H1 (cell line): ENCODE results near the gene GIGYF2. TPM values are rescaled to one million over a fixed set of nuclear protein-coding genes. Genes with fewer than 3 reads are reported as not detected.

Experiments
- CTCF ChIA-PET: fragments of 300-600 bp; sonication (Branson Sonifier 250); formaldehyde crosslinking; loops from one replicate; lab custom pipeline; 2021; ENCODE audit not compliant: partially characterized antibody; lab: Charles Lee
- POLR2A ChIA-PET: fragments of 300-600 bp; sonication (Branson Sonifier 250); formaldehyde crosslinking; loops from one replicate; lab custom pipeline; 2021; ENCODE audit warnings: inconsistent platforms; ENCODE audit not compliant: partially characterized antibody; lab: Charles Lee
- DNase-seq, 2 experiments: peaks; one replicate each; pipeline versions ENCODE4 v3.0.0 to v3.0.0-alpha.2; 2010 to 2022; ENCODE audit warnings: low spot score in 2 of 2, low read depth in 1 of 2, mixed read lengths in 1 of 2
- FAIRE-seq: peaks from 2 replicates; lab custom pipeline; 2011; peaks lifted over from hg19 to GRCh38; lab: Jason Lieb, UNC
- H2AFZ ChIP-seq: 2 replicates; pipeline ENCODE4 v1.8.1; 2012; ENCODE audit warnings: low read length, inconsistent platforms
- H2AK5ac ChIP-seq: 2 replicates; pipeline ENCODE4 v1.6.1; 2013; ENCODE audit warnings: low read depth, low read length
- H2BK120ac ChIP-seq: replicated peaks from 2 replicates; pipeline ENCODE3; 2013; ENCODE audit warnings: low read depth, low read length, inconsistent platforms
- H2BK12ac ChIP-seq: 2 replicates; pipeline ENCODE4 v1.6.1; 2013; ENCODE audit warnings: low read depth, low read length
- H2BK15ac ChIP-seq: 2 replicates; pipeline ENCODE4 v1.6.1; 2013; ENCODE audit warnings: low read length
- H2BK20ac ChIP-seq: 2 replicates; pipeline ENCODE4 v1.6.1; 2013; ENCODE audit warnings: low read length
- H2BK5ac ChIP-seq: 2 replicates; pipeline ENCODE4 v1.6.1; 2013; ENCODE audit warnings: low read depth, low read length
- H3K14ac ChIP-seq: 2 replicates; pipeline ENCODE4 v1.6.1; 2013; ENCODE audit warnings: inconsistent platforms; ENCODE audit not compliant: insufficient read length
- H3K18ac ChIP-seq: 2 replicates; pipeline ENCODE4 v1.6.1; 2013; ENCODE audit warnings: low read length; ENCODE audit errors: extremely low read depth
- H3K23ac ChIP-seq: 2 replicates; pipeline ENCODE4 v1.6.1; 2013; ENCODE audit warnings: inconsistent platforms; ENCODE audit not compliant: insufficient read length
- H3K23me2 ChIP-seq: 2 replicates; pipeline ENCODE4 v1.6.1; 2013; ENCODE audit warnings: low read depth, low read length
- H3K27ac ChIP-seq: 2 replicates; pipeline ENCODE4 v1.6.1; 2011; ENCODE audit warnings: low read depth, low read length, inconsistent platforms
- H3K27me3 ChIP-seq, 4 experiments: replicated peaks in 1 of 4; 1 replicate in 1 of 4; 2 replicates in 3 of 4; pipeline versions ENCODE4 v1.6.1 to v1.8.1; 2011 to 2013; ENCODE audit warnings: low read length in 3 of 4, mild to moderate bottlenecking in 3 of 4, inconsistent platforms in 2 of 4, mixed read lengths in 2 of 4, moderate library complexity in 1 of 4; ENCODE audit not compliant: control insufficient read depth in 3 of 4, insufficient read depth in 3 of 4; ENCODE audit errors: extremely low read depth in 1 of 4
- H3K36me3 ChIP-seq, 4 experiments: 2 replicates each; pipeline versions ENCODE4 v1.6.1 to v1.8.1; 2011 to 2013; ENCODE audit warnings: mild to moderate bottlenecking in 4 of 4, low read length in 3 of 4, moderate library complexity in 2 of 4, control low read depth in 1 of 4, inconsistent platforms in 1 of 4; ENCODE audit not compliant: insufficient read depth in 4 of 4, control insufficient read depth in 2 of 4
- H3K4ac ChIP-seq: replicated peaks from 2 replicates; pipeline ENCODE3; 2013; ENCODE audit warnings: low read length, low read depth, mixed read lengths, inconsistent platforms; ENCODE audit not compliant: insufficient read length
- H3K4me1 ChIP-seq, 4 experiments: replicated peaks in 1 of 4; 1 replicate in 1 of 4; 2 replicates in 3 of 4; pipeline versions ENCODE4 v1.6.1 to v1.8.1; 2011 to 2013; ENCODE audit warnings: low read length in 3 of 4, inconsistent platforms in 2 of 4, mixed read lengths in 1 of 4; ENCODE audit not compliant: insufficient read depth in 4 of 4, control insufficient read depth in 3 of 4
- H3K4me2 ChIP-seq, 2 experiments: 2 replicates each; pipeline versions ENCODE4 v1.6.1 to v1.8.1; 2011 to 2013; ENCODE audit warnings: low read depth in 2 of 2, low read length in 2 of 2, control low read depth in 1 of 2, inconsistent platforms in 1 of 2, mild to moderate bottlenecking in 1 of 2; ENCODE audit not compliant: insufficient read depth in 1 of 2
- H3K4me3 ChIP-seq, 4 experiments: fragments of 200-600, 300-600 bp in 1 of 4; sonication (generic), shearing (Covaris generic), sonication (Bioruptor Twin) in 1 of 4; 2 replicates each; pipeline versions ENCODE4 v1.5.1 to v1.8.1; 2011 to 2016; ENCODE audit warnings: low read length in 4 of 4, low read depth in 3 of 4, control low read depth in 2 of 4, inconsistent platforms in 2 of 4, mild to moderate bottlenecking in 2 of 4, mixed read lengths in 1 of 4, moderate library complexity in 1 of 4; ENCODE audit not compliant: insufficient read depth in 2 of 4; ENCODE audit errors: extremely low read depth in 1 of 4
- H3K56ac ChIP-seq: replicated peaks from 2 replicates; pipeline ENCODE3; 2013; ENCODE audit warnings: low read depth, mild to moderate bottlenecking, mixed read lengths, low read length, inconsistent platforms; ENCODE audit not compliant: insufficient read length
- H3K79me1 ChIP-seq: 2 replicates; pipeline ENCODE4 v1.6.1; 2013; ENCODE audit warnings: low read depth, low read length, control low read depth
- H3K79me2 ChIP-seq, 2 experiments: 2 replicates each; pipeline versions ENCODE4 v1.6.1 to v1.8.1; 2012 to 2013; ENCODE audit warnings: low read length in 2 of 2, mild to moderate bottlenecking in 2 of 2, inconsistent platforms in 1 of 2; ENCODE audit not compliant: insufficient read depth in 2 of 2, control insufficient read depth in 1 of 2
- H3K9ac ChIP-seq, 4 experiments: replicated peaks in 1 of 4; 1 replicate in 1 of 4; 2 replicates in 3 of 4; pipeline versions ENCODE4 v1.6.1 to v1.8.1; 2011 to 2013; ENCODE audit warnings: low read depth in 3 of 4, low read length in 3 of 4, control low read depth in 2 of 4, mild to moderate bottlenecking in 2 of 4, moderate library complexity in 2 of 4, inconsistent platforms in 1 of 4; ENCODE audit errors: extremely low read depth in 1 of 4
- H3K9me3 ChIP-seq, 2 experiments: 2 replicates each; pipeline versions ENCODE4 v1.6.1 to v1.8.1; 2012 to 2013; ENCODE audit warnings: mild to moderate bottlenecking in 2 of 2, moderate library complexity in 2 of 2, control low read depth in 1 of 2, inconsistent platforms in 1 of 2, low read depth in 1 of 2, low read length in 1 of 2, mixed read lengths in 1 of 2; ENCODE audit not compliant: insufficient read depth in 2 of 2
- H4K20me1 ChIP-seq, 2 experiments: replicated peaks in 1 of 2; 2 replicates each; pipeline versions ENCODE3 to v1.8.1; 2011 to 2013; ENCODE audit warnings: inconsistent platforms in 2 of 2, low read length in 2 of 2, mild to moderate bottlenecking in 1 of 2; ENCODE audit not compliant: insufficient read depth in 2 of 2, control insufficient read depth in 1 of 2
- H4K5ac ChIP-seq: 2 replicates; pipeline ENCODE4 v1.6.1; 2013; ENCODE audit warnings: low read length, low read depth, mixed read lengths, inconsistent platforms; ENCODE audit not compliant: insufficient read length
- H4K8ac ChIP-seq: 2 replicates; pipeline ENCODE4 v1.8.0; 2013; ENCODE audit warnings: mild to moderate bottlenecking, moderate library complexity, low read length, inconsistent platforms; ENCODE audit not compliant: insufficient read depth; ENCODE audit errors: extremely low read depth
- H4K91ac ChIP-seq: replicated peaks from 2 replicates; pipeline ENCODE3; 2013; ENCODE audit warnings: low read length, mixed read lengths, inconsistent platforms; ENCODE audit not compliant: insufficient read length
- E2F6 ChIP-seq: IDR thresholded peaks from 2 replicates; pipeline ENCODE4 v1.6.1; 2012; ENCODE audit warnings: inconsistent platforms
- EGR1 ChIP-seq: IDR thresholded peaks from 2 replicates; pipeline ENCODE4 v1.6.1; 2011; ENCODE audit warnings: low read depth, low read length, borderline replicate concordance
- EP300 ChIP-seq, 2 experiments: IDR thresholded peaks; 1 replicate in 1 of 2; 2 replicates in 1 of 2; pipeline ENCODE4 v1.6.1; 2011 to 2012; ENCODE audit warnings: low read depth in 2 of 2, low read length in 2 of 2, mild to moderate bottlenecking in 2 of 2, borderline replicate concordance in 1 of 2, inconsistent platforms in 1 of 2, moderate library complexity in 1 of 2
- JUN ChIP-seq: IDR thresholded peaks from 2 replicates; pipeline ENCODE4 v1.6.1; 2011; ENCODE audit warnings: low read depth, mild to moderate bottlenecking, improper control_type of control experiment, low read length
- KDM4A ChIP-seq: IDR thresholded peaks from one replicate; pipeline ENCODE4 v1.7.1; 2012; ENCODE audit warnings: low read depth, mild to moderate bottlenecking, moderate library complexity, low read length, inconsistent platforms; ENCODE audit not compliant: severe bottlenecking
- NANOG ChIP-seq: IDR thresholded peaks from 2 replicates; pipeline ENCODE4 v1.6.1; 2011; ENCODE audit warnings: low read length, low read depth, mild to moderate bottlenecking, inconsistent platforms; ENCODE audit not compliant: insufficient read depth, poor library complexity, severe bottlenecking
- POU5F1 ChIP-seq: IDR thresholded peaks from 2 replicates; pipeline ENCODE4 v1.6.1; 2011; ENCODE audit warnings: low read depth, mild to moderate bottlenecking, low read length, moderate library complexity
- RBBP5 ChIP-seq: IDR thresholded peaks from 2 replicates; pipeline ENCODE4 v1.7.1; 2012; ENCODE audit warnings: low read depth, mild to moderate bottlenecking, inconsistent platforms, low read length, moderate library complexity, borderline replicate concordance
- SAP30 ChIP-seq: fragments of 300-600 bp; sonication (generic); IDR thresholded peaks from 2 replicates; pipeline ENCODE4 v1.7.1; 2012; ENCODE audit warnings: low read length, moderate library complexity, mild to moderate bottlenecking, inconsistent platforms; ENCODE audit not compliant: insufficient read depth, insufficient replicate concordance
- SP4 ChIP-seq: IDR thresholded peaks from 2 replicates; pipeline ENCODE4 v1.6.1; 2012; ENCODE audit warnings: low read length, inconsistent platforms
- SRF ChIP-seq: IDR thresholded peaks from 2 replicates; pipeline ENCODE4 v1.6.1; 2011; ENCODE audit warnings: mild to moderate bottlenecking, low read depth, low read length, moderate library complexity
- TEAD4 ChIP-seq: IDR thresholded peaks from 2 replicates; pipeline ENCODE4 v1.6.1; 2012; ENCODE audit warnings: low read depth, low read length, inconsistent platforms, mixed read lengths
- YY1 ChIP-seq: IDR thresholded peaks from 2 replicates; pipeline ENCODE4 v1.6.1; 2011; ENCODE audit warnings: low read depth, mild to moderate bottlenecking, low read length
- WGBS, 2 experiments: shearing (Covaris generic) in 1 of 2; methylation state at CpG; one replicate each; pipeline versions ENCODE4 v1.1.6 to v1.1.7; 2013 to 2015; ENCODE audit warnings: low lambda C conversion rate in 2 of 2, mixed read lengths in 2 of 2, inconsistent platforms in 1 of 2, low coverage in 1 of 2, missing lambda C conversion rate in 1 of 2; ENCODE audit not compliant: insufficient replicate concordance in 2 of 2, insufficient coverage in 1 of 2, insufficient read length in 1 of 2; ENCODE audit errors: extremely low coverage in 1 of 2, missing lambda C conversion rate in 1 of 2; 5-methylcytosine and 5-hydroxymethylcytosine counted together
- polyA plus RNA-seq, 7 experiments: library from polyadenylated mRNA; depleted of rRNA in 3 of 7; stranded (reverse) in 5 of 7; unstranded in 2 of 7; fragments of >200 nt in 5 of 7; fragments of 200-250 nt in 2 of 7; gene quantifications; 1 replicate in 5 of 7; 2 replicates in 1 of 7; 4 replicates in 1 of 7; pipeline versions ENCODE4 v1.2.1 to v1.2.3, GENCODE V29; 2011 to 2013; ENCODE audit warnings: missing spikeins in 2 of 7, mixed read lengths in 2 of 7
- total RNA-seq: library from RNA; stranded (reverse); fragmentation: NEBNext Ultra II Directional; extraction: Animal tissue kit (Norgen Biotek cat#: 25700); gene quantifications from 2 replicates; pipeline ENCODE4 v1.2.1, GENCODE V29; 2021

The GIGYF2 gene
- total and polyA plus RNA-seq, 2 of the 8 experiments (the other 6 are each of a cell fraction or from before 2014, with no cell fraction given) = 22.3 to 62.0 TPM

- no peaks in the 10 kb centered on the region for H3K27me3 ChIP-seq
- no peak overlapping the region for H3K14ac ChIP-seq
- TF ChIP-seq JUN (no peak), E2F6 (no peak), RBBP5 (no peak), EP300 (IDR thresholded peaks at IDR 0.05; ENCODE audit: borderline replicate concordance in 1 of 2, low read depth in 2 of 2, low read length in 2 of 2) (no peak), SP4 (no peak), POU5F1 (no peak), KDM4A (no peak), SAP30 (no peak), SRF (no peak), TEAD4 (no peak), EGR1 (no peak), NANOG (no peak), YY1 (no peak)
- no peak overlapping the region for H3K4me3 ChIP-seq
- H3K18ac ChIP-seq = no peak overlapping the region
- H3K27ac ChIP-seq = no peak overlapping the region
- H2AK5ac ChIP-seq = no peak overlapping the region
- H4K20me1 ChIP-seq = no peaks in the 10 kb centered on the region
- H2BK20ac ChIP-seq = no peak overlapping the region
- no peak overlapping the region for H3K9ac ChIP-seq
- no peak overlapping the region for H3K56ac ChIP-seq
- no peak overlapping the region for H4K91ac ChIP-seq
- no peaks in the 10 kb centered on the region for H3K79me1 ChIP-seq
- ChIA-PET CTCF (interaction anchor here (0.6 kb wide), 1 partner anchor 335 kb away, joined by 3 read pairs; no protein-coding TSS in a partner anchor), POLR2A (no interaction called here)
- no peak for FAIRE-seq
- peaks cover 3 to 23% (median 13%) of the 10 kb centered on the region in 4 experiments; a peak in 7 of 8 replicates for H3K36me3 ChIP-seq
- no peaks in the 10 kb centered on the region for H3K9me3 ChIP-seq
- H3K4ac ChIP-seq = no peak overlapping the region
- 89% methylated on average over 2 of the region's 2 CpGs; no CpG with 5 or more reads in 1 of the 2 experiments for WGBS, 2 experiments
- H3K79me2 ChIP-seq = peaks cover 0 to 2% of the 10 kb centered on the region in 2 experiments; a peak in 1 of 4 replicates
- H3K23ac ChIP-seq = no peak overlapping the region
- no peak overlapping the region for H2BK12ac ChIP-seq
- DNase-seq = no peak
- H2BK5ac ChIP-seq = no peak overlapping the region
- no peak overlapping the region for H4K8ac ChIP-seq
- no peak overlapping the region for H2BK15ac ChIP-seq
- peaks cover 0 to 5% (median 0%) of the 10 kb centered on the region in 4 experiments; a peak in 1 of 7 replicates for H3K4me1 ChIP-seq
- H2BK120ac ChIP-seq = no peak overlapping the region
- H2AFZ ChIP-seq = no peak overlapping the region
- no peaks in the 10 kb centered on the region for H3K23me2 ChIP-seq
- no peak overlapping the region for H4K5ac ChIP-seq
- no peak overlapping the region for H3K4me2 ChIP-seq
Measured at GRCh38 chr2:232800166-232800565, 103.0 kb downstream of the GIGYF2 start.
